HG03135 (cell line): ENCODE results near the gene L3MBTL4.
"Not testable (repeated sequence)": the region's sequence is repeated elsewhere in the genome, so short reads cannot be mapped to it uniquely, and the experiment has no call there.

ENCODE experiments used
- ATAC-seq: cut with Tn5 transposase; IDR thresholded peaks from one replicate; pipeline ENCODE4 v1.9.1; 2021; ENCODE audit warnings: mild to moderate bottlenecking, moderate library complexity; ENCODE audit not compliant: unreplicated experiment

Gene L3MBTL4

GRCh38 chr18:6414723-6415417 lies at the start of gene L3MBTL4:
Gene L3MBTL4 (minus strand): TSS chr18:6414911. CDS start chr18:6311625, 103,286 bp downstream.
- peak; percentile 51 for ATAC-seq

DNA sequence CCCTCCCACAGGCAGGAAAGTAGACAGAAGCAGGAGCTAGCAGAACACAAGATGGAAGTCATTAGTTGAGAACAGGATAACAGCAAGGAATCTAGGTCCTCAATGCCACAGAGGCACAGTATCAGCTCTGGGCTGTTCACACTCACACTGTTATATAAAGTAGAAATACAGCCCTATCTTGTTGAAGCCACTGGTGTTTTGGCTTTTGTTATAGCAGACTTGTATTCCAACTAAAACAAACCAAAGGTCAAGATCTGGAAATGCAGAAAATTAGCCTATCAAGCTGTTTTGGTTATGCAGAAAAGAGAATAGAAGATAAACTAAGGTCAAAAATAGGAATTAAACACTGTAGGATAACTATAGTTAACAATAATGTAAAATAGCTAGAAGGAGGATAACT lies 37.5 kb upstream of the L3MBTL4 start:
- no peak for ATAC-seq

DNA sequence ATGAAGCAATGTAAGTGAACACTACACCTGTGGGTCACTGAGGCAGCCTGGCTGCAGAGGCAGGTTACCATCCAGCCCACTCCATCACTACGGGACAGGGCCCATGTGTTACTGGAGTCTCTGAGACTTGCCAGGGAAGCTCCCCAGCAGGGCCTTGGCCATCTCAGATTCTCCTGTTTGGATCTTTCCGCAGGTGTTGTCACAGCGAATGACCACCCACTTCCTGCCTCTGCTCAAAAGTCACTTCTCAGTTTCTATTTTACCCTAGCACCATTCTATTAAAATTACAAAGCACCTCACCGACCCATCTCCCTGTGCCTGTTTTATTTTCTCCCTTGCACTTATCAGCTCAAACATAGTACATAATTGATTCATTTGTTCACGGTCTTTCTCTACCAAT lies 34.5 kb upstream of the L3MBTL4 start:
- peak; percentile 85 for ATAC-seq

DNA sequence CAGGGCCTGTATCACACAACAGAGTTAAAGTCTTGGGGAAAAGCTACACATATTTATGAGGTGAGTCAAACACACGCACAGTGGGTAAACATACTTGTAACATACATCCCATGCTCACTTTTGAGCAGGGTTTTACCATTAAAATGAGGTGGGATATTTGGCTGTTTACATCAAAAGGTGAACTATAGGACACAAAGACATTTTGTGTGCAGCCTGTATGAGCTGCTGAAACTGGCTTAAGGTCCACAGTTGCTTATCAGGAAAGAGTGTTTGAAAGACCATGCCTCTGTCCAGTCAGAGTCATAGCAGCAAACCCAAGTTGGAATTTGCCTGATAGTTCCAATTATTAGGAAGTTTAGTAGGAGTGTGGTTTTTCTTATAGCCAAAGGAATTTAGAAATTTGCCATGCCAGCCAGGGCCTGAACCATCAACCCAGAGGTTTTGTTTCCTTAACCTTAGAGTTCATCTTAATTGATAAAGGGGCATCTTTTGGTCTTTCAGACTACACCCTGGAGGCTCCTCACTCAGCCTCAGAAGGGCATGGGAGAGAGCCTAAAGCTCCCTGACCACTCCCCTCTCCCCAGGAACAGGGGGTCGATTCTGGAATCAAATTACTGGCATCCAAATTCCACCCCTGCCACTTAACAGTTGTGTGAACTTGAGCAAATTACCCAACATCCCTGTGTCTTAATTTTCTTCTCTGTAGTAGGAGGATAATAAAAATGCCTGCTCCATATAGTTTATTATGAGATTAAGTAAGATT lies 29.9 kb upstream of the L3MBTL4 start:
- no peak for ATAC-seq

DNA sequence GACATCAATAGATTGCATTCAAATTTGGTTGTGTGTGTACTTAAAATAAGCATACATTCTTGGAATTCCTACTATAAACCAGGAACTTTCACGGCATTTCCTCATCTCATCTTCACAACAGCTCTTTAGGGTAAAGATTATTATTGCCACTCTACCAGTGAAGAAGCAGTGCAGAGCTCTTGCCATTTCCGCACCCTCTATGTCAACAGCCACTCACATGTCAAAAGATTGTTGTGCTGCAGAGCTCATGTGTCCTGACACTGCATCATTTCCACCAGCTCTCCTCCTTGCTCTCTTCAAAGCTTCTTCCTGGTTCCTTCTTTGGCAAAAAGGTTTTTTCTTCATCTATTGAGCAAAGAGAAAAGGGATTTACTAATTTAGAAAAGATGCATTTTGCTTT lies 26.5 kb upstream of the L3MBTL4 start:
- no peak for ATAC-seq

DNA sequence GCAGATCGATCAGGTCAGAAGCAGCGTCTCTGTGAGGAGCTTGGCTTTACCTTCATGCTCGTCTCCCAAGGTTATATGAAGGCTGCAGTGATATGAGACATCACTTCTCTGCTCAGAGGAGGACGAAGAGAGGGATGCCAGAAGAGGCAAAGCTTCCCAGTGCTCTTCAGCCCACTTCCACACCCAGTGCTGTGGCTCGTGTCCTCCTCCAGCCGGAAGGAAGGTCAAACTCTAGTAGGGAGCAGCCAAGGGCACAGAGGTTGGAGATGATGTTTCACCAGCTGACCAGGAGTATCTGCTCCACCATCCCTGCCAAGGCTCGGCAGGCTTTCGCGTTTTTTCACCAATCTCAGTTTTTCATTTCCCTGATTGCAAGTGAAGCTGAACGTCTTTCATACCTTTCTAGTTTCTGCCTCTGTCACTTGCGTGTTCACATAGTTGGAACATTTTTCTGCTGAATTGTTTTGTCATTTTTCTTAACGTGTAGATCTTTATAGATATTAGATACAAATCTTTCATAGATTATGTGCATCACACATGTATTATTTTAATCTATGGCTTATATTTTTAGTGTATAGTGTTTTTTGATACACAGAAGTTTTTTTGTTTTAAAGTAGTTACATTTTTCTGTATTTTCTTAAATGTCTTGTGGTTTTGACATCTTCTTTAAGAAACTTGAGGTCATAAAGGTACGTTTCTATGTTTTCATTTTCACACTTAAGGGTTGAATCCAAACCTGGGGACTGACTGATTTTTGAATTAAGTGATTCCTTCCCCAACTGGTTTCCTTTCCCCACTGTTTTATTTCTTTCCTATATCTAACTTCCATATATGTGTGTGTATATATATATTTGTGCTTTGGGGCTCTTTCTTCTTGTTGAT lies 23.5 kb upstream of the L3MBTL4 start:
- ATAC-seq, result no peak

DNA sequence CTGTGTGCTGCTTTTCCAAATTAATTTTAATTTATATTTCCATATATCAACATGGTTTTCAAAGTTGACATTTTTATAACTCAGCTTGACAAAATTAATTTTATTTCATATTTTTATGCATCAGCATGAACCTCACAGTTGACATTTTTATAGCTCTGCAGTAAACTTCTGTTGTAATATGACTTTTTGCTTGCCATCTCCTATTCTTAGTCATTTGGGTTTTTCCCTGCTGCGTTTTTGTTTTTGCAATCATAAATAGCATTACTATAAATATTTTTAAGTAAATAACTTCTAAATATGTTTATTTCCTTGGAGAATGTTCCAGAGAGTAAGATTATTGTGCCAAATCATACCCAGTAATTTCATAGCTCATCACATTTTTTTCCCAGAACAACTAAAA lies 21.0 kb upstream of the L3MBTL4 start:
- ATAC-seq, result no peak

DNA sequence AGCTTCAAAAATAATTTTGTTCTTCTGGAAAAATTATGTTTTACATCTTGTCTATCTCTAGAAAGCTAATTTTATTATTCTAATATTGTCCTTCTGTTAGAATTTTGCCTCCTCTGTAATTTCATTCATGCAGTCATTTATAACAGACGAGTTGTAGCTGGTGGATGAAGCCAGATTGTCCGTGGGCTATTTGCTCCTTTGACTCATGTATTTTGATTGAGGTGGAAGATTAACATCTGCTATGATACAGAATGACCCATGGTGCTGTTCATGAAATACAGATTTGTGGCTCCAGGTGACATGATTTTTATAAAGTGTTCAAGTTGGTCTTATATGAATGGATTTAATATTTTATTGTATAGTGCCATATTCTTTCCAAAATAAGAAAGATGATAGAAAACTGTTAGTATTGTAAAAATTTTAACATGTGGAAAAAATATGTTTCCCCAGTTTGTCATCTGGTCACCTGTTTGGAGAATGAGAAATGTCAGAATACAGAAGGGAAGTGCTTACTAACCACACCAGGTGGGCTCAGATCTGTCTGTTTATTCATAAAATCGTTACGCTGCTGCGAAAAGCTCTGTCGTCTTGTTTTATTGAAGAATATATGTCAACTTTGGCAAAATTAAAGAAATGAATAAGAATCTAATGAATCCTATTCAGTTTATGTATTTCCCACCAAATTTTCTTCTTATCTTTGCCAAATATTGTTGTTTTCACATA lies 20.4 kb upstream of the L3MBTL4 start:
- no peak for ATAC-seq

DNA sequence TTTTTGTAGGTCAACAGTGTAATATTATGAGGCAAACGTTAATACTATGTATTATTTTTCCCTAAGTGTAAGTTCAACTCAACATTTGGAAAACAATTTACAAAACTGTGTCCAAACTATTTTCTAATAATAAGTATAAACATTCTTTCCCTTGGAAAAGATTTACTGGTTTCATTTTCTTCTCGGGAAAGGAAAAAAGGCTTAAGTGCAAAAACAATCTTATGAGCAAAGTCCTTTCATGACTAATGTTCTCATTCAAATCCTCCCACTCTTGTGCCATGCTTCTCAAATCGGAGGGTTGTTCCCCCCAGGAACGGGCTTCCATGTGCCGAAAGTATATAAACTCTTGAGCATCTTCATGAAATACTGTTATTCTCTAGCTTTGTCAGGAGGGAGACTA lies 19.8 kb upstream of the L3MBTL4 start:
- ATAC-seq, result no peak

- no peak for ATAC-seq
Observed at GRCh38 chr18:6431659-6432318, 17.1 kb upstream of the L3MBTL4 start.

DNA sequence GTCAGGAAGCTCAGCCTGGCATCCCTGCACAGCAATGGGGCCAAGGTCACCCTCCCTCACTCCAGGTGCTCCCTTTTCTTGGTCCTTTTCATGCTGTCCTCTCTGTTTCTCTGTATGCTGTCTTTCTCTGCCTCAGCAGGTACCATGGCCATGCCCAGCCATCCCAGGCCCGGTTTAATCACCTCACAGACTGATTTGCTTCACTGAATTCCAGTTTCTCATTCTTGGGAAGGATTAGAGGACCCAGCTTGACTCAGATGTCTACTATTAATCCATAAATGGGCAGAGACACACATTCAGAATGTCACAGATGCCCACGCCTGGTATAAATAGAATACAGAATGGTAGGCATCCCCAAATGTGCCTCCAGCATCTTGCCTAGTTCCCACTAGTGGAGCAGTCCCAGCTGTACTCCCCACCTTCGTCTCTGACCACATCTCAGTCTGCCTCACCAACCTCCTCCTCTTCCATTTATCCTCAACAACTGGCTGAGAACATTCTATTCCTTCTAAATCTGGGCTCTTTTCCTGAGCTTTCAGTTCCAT lies 14.2 kb upstream of the L3MBTL4 start:
- no peak for ATAC-seq

GRCh38 chr18:6427286-6427685 lies 12.6 kb upstream of the L3MBTL4 start:
- ATAC-seq, result no peak

DNA sequence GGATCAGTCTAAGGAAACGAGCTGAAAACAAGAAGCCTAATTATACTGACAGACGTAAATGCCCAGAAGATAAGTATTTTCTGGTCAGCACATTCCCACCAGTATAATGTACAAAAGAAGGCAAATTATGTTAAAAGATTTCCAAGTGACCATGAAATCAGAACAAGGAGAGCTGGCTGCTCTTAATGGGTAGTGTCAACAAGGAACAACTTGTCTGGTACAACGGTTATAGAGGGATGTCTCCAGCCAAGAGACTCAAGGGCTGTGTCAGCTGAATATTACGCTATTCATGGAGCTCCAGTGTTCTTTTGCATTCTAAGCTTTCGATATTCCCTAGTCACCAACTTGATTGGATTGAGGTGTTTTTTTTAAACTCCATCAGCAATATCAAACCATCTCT lies 8.6 kb upstream of the L3MBTL4 start:
- ATAC-seq, result no peak

DNA sequence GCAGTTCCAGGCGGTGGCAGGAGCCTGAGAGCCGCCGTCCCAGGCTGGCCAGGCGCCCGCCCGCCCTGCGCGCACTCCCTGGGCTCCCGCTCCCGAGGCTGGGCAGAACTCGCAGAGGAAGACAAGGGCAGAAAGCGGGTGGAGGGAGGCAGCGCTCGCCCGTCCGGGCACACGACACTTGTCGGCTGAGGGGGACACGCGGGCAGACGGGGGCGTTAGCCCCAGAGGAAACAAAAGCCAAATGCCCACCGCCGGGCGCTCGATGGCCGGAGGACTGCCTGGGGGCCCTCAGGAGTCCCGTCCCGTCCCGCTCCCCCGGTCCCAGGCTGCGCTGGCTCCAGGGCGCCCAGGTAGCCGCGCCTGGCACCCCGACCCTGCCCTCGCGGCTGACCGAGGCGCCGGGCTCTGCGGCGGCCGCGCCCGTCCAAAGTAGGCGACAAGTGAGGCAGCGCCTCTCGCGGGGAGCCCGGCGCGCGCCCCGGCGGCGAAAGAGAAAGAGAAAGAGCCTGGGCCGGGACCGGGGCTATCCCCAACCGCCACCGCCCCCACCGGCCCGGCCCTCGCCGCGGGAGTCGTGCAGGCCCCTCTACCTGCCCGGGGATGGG lies 491 bp downstream of the L3MBTL4 start:
- peak; percentile 85 for ATAC-seq

GRCh38 chr18:6413579-6414117 lies 1.1 kb downstream of the L3MBTL4 start:
- ATAC-seq, result no peak

- no peak for ATAC-seq
Observed at GRCh38 chr18:6412933-6413472, 1.7 kb downstream of the L3MBTL4 start.

DNA sequence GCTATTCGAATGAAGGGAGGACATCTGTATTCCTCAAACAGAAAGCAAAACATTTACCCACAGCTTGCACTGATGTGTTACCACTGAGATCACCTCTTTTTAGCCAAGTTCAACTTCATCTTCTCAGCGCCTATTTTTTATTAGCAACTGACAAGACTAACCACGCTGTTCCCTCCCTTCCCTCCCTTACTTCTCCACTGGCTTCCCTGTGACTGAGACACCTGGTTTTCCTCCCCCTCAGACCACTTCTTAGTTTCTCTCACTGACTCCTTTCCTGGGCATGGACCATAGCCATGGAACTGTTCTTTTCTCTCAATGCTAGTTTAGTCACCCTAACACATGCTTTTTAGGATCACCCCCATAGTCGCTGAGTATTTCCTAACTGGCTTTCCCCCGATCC lies 3.3 kb downstream of the L3MBTL4 start:
- no peak for ATAC-seq

DNA sequence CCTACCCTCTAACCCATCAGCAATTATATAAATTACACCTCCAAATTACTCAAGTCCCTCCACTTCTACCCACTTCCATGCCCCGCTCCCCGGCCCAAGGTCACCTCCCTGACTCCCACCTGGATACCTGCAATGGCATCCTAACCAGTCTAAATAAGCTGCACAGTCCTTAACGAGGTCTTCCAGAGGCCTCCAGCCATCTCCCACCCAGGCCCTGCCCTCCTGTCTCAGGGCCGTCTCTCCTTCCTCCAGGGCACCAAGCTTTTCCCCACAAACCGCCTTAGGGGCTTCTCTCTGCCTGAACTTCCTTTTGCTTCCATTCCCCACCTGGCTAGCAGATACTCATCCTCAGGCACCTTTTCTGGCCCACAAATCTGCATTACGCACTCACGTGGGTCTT lies 4.8 kb downstream of the L3MBTL4 start:
- ATAC-seq, result no peak

GRCh38 chr18:6408543-6408942 lies 6.2 kb downstream of the L3MBTL4 start:
- not testable (repeated sequence) for ATAC-seq
